Liver (tissue), 9 donors: Measurements from ENCODE around the gene LRMDA. TPM values are rescaled to one million over a fixed set of nuclear protein-coding genes. Genes with fewer than 3 reads are reported as not detected.

Experiments used
- DNase-seq: peaks from one replicate; pipeline ENCODE4 v3.0.0-alpha.2; 2017; ENCODE audit warnings: low spot score
- H3K27ac ChIP-seq, 2 donors: one replicate each; pipeline ENCODE4 v1.7.0; 2013; ENCODE audit warnings: inconsistent platforms in 2 of 2, low read length in 2 of 2, control low read depth in 1 of 2, low read depth in 1 of 2, mild to moderate bottlenecking in 1 of 2
- H3K27me3 ChIP-seq, 4 donors: one replicate each; pipeline versions ENCODE4 v1.6.1 to v1.7.0; 2013; ENCODE audit warnings: low read length in 3 of 4, inconsistent platforms in 1 of 4, mild to moderate bottlenecking in 1 of 4, moderate library complexity in 1 of 4; ENCODE audit not compliant: control insufficient read depth in 4 of 4, insufficient read depth in 4 of 4
- H3K36me3 ChIP-seq, 4 donors: one replicate each; pipeline versions ENCODE4 v1.6.1 to v1.7.0; 2013; ENCODE audit warnings: low read length in 3 of 4, mild to moderate bottlenecking in 3 of 4, low read depth in 1 of 4, moderate library complexity in 1 of 4; ENCODE audit not compliant: control insufficient read depth in 4 of 4, insufficient read depth in 3 of 4
- H3K4me1 ChIP-seq, 4 donors: one replicate each; pipeline versions ENCODE4 v1.6.1 to v1.7.0; 2013; ENCODE audit warnings: low read length in 3 of 4, mild to moderate bottlenecking in 3 of 4, moderate library complexity in 1 of 4; ENCODE audit not compliant: control insufficient read depth in 4 of 4, insufficient read depth in 4 of 4
- H3K4me3 ChIP-seq, 3 donors: one replicate each; pipeline versions ENCODE4 v1.6.1 to v1.7.0; 2013; ENCODE audit warnings: low read length in 3 of 3, control low read depth in 1 of 3, low read depth in 1 of 3, mild to moderate bottlenecking in 1 of 3
- H3K9ac ChIP-seq, 2 donors: one replicate each; pipeline ENCODE4 v1.7.0; 2013; ENCODE audit warnings: low read length in 2 of 2, mild to moderate bottlenecking in 2 of 2, moderate library complexity in 2 of 2, control low read depth in 1 of 2, low read depth in 1 of 2
- H3K9me3 ChIP-seq, 4 donors: one replicate each; pipeline versions ENCODE4 v1.6.1 to v1.7.0; 2013; ENCODE audit warnings: low read length in 3 of 4; ENCODE audit not compliant: control insufficient read depth in 4 of 4
- ATF3 ChIP-seq: IDR thresholded peaks from 2 replicates; pipeline ENCODE4 v1.6.1; 2016; ENCODE audit warnings: antibody characterized with exemption
- CTCF ChIP-seq: fragments of 150-350 bp; IDR thresholded peaks from 2 replicates; pipeline ENCODE4 v1.5.1; 2017; ENCODE audit warnings: improper control_type of control experiment, low read depth, low read length; ENCODE audit not compliant: missing input control
- EGR1 ChIP-seq, 2 donors: IDR thresholded peaks; 2 replicates each; pipeline ENCODE4 v1.6.1; 2016 to 2018; ENCODE audit warnings: antibody characterized with exemption in 2 of 2, low read depth in 2 of 2
- FOXA1 ChIP-seq: IDR thresholded peaks from 2 replicates; pipeline ENCODE4 v1.6.1; 2016; ENCODE audit warnings: antibody characterized with exemption
- FOXA2 ChIP-seq: IDR thresholded peaks from 2 replicates; pipeline ENCODE4 v1.6.1; 2016; ENCODE audit warnings: antibody characterized with exemption
- GABPA ChIP-seq, 2 donors: IDR thresholded peaks in 1 of 2; conservative IDR thresholded peaks in 1 of 2; 2 replicates each; pipeline ENCODE4 v1.6.1; 2016; ENCODE audit warnings: antibody characterized with exemption in 2 of 2, mild to moderate bottlenecking in 1 of 2, moderate library complexity in 1 of 2
- HNF4A ChIP-seq, 2 donors: conservative IDR thresholded peaks; 2 replicates each; pipeline ENCODE4 v1.6.1; 2016; ENCODE audit warnings: antibody characterized with exemption in 2 of 2, mild to moderate bottlenecking in 2 of 2
- HNF4G ChIP-seq: IDR thresholded peaks from 2 replicates; pipeline ENCODE4 v1.6.1; 2016; ENCODE audit warnings: antibody characterized with exemption
- JUND ChIP-seq, 2 donors: IDR thresholded peaks; 2 replicates each; pipeline ENCODE4 v1.6.1; 2016; ENCODE audit warnings: antibody characterized with exemption in 2 of 2
- MAX ChIP-seq: IDR thresholded peaks from 2 replicates; pipeline ENCODE4 v1.6.1; 2016; ENCODE audit warnings: antibody characterized with exemption
- NR2F2 ChIP-seq: IDR thresholded peaks from 2 replicates; pipeline ENCODE4 v1.6.1; 2016; ENCODE audit warnings: antibody characterized with exemption
- RAD21 ChIP-seq, 2 donors: IDR thresholded peaks; 2 replicates each; pipeline ENCODE4 v1.6.1; 2016; ENCODE audit warnings: antibody characterized with exemption in 2 of 2, mild to moderate bottlenecking in 2 of 2
- RXRA ChIP-seq, 2 donors: IDR thresholded peaks; 2 replicates each; pipeline ENCODE4 v1.6.1; 2017 to 2018; ENCODE audit warnings: antibody characterized with exemption in 2 of 2, mild to moderate bottlenecking in 1 of 2
- SP1 ChIP-seq: IDR thresholded peaks from 2 replicates; pipeline ENCODE4 v1.6.1; 2018; ENCODE audit warnings: antibody characterized with exemption, mild to moderate bottlenecking
- TAF1 ChIP-seq: conservative IDR thresholded peaks from 2 replicates; pipeline ENCODE4 v1.6.1; 2016; ENCODE audit warnings: antibody characterized with exemption, mild to moderate bottlenecking
- YY1 ChIP-seq: IDR thresholded peaks from 2 replicates; pipeline ENCODE4 v1.6.1; 2016; ENCODE audit warnings: antibody characterized with exemption, mild to moderate bottlenecking
- ZBTB33 ChIP-seq: IDR thresholded peaks from 2 replicates; pipeline ENCODE4 v1.6.1; 2016; ENCODE audit warnings: antibody characterized with exemption
- WGBS: extraction: QIAGEN DNeasy Blood & Tissue Kit; methylation state at CpG from one replicate; pipeline ENCODE4 v1.1.7; 2013; 5-methylcytosine and 5-hydroxymethylcytosine counted together
- polyA plus RNA-seq, 2 donors: library from polyadenylated mRNA; stranded (reverse) in 1 of 2; unstranded in 1 of 2; fragments of 200-250 nt in 1 of 2; fragments of >200 nt in 1 of 2; fragmentation: Nextera tagmentation in 1 of 2; extraction: Ambion mirVana in 1 of 2; gene quantifications; one replicate each; pipeline versions ENCODE4 v1.2.1 to v1.2.3, GENCODE V29; 2013 to 2015
- total RNA-seq, 2 donors: library from RNA; depleted of rRNA; stranded (reverse); fragments of >200 nt; gene quantifications; one replicate each; pipeline ENCODE4 v1.2.3, GENCODE V29; 2014
- TF ChIP-seq, protein P1 (sequence below): IDR thresholded peaks from 2 replicates; pipeline ENCODE4 v1.6.1; 2016; ENCODE audit warnings: antibody characterized with exemption, mild to moderate bottlenecking
- donor health status: healthy.
- donor health status: healthy.
- donor health status: healthy.
- donor health status: healthy.
- donor health status: healthy.

The LRMDA gene
- total and polyA plus RNA-seq, 4 donors: 7.9 to 15.8 (median 11.3) TPM

DNA sequence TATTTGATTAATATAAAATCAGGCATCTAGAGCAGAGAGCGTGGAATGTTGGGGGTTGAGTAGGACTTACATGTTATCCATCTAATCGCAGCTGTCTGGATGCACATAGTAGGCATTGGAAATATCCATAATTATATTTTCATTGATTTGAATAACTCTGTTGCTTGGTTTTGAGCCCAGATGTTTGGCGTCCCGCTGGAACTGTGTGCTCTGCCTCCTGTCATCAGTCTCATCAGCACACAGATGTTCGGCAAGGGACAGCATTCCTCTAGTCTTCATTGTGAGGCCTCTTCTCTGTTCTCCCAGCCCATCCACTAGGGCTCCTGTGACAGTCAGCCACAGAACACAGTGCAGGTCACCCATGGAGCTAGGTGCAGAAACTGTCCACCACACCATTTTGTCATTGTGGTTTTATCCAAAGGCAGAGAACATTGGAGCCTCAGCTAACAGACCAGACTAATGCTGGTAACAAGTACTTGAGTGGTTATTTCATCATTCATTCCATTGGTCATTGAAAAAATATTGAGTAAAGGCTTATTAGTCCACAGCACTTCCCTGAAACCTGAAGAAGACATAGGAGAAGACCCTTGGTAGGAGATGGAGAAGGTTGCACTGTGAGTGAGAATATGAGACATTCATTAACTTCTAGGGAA lies 927.4 kb downstream of the LRMDA start (continued):
- no peak for TF ChIP-seq ZBTB33

DNA sequence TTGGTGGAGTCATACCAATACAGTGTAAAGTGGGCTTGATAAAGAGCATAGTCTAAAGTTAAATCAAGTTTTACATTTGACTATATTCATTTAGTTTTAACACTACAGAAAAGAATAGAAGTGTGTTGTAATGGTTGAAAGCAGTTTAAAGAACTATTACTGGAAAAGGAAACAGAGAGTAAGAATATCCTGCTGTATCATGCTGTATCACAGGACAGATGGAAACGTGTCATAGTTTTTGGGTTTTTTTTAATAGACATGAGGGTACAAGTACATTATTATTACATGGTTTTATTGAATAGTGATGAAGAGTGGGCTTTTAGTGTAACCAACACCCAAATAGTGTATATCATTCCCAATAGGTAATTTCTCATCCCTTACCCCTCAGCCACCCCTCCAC lies 944.3 kb downstream of the LRMDA start:
- Histone ChIP-seq H3K27me3 (no peaks in the 10 kb centered on the region), H3K4me3 (no peak overlapping the region), H3K27ac (no peak overlapping the region), H3K9me3 (no peaks in the 10 kb centered on the region), H3K9ac (no peak overlapping the region), H3K4me1 (no peaks in the 10 kb centered on the region), H3K36me3 (peaks cover 0 to 2% (median 0%) of the 10 kb centered on the region in 4 donors)
- WGBS: 91% methylated on average over 1 of the region's 1 CpG
- no peak for TF ChIP-seq SP1
- TF ChIP-seq YY1: no peak
- TF ChIP-seq RAD21 (IDR thresholded peaks at IDR 0.05): no peak
- TF ChIP-seq ATF3: no peak
- TF ChIP-seq MAX: no peak
- TF ChIP-seq FOXA2: no peak
- no peak for TF ChIP-seq HNF4A (conservative IDR thresholded peaks at IDR 0.05)
- TF ChIP-seq EGR1 (IDR thresholded peaks at IDR 0.05; ENCODE audit: low read depth in 2 of 2): no peak
- TF ChIP-seq JUND (IDR thresholded peaks at IDR 0.05): no peak
- DNase-seq: no peak

DNA sequence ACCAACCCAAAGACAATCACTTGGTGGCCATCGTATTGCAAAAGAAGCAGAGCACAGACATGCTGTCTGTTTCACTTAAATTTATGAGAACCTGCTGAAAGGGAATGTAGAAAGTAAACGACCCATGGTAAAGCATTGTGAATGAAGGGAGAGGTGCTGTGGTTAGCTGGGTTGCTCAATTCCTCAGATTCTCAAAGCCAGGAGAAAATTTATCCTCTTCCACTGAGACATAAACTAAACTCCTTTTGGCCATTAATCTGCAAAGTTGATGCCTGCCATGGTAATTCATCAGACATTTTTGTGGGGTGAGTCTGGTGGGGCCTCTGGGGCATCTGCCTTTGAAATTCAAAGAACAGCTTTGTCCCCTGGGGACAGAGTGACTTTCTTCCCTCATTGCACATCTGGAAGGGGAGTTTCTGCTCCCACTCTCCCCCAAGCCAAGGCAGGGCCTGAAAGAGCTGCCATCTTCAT lies 951.0 kb downstream of the LRMDA start:
- Histone ChIP-seq H3K27ac (no peak overlapping the region), H3K27me3 (no peaks in the 10 kb centered on the region), H3K4me1 (no peaks in the 10 kb centered on the region), H3K36me3 (no peaks in the 10 kb centered on the region), H3K9ac (no peak overlapping the region), H3K4me3 (no peak overlapping the region), H3K9me3 (no peaks in the 10 kb centered on the region)
- no peak for DNase-seq
- TF ChIP-seq RAD21 (IDR thresholded peaks at IDR 0.05) (no peak), CTCF (no peak), ZBTB33 (no peak), JUND (IDR thresholded peaks at IDR 0.05) (no peak), HNF4G (no peak), SP1 (no peak), EGR1 (IDR thresholded peaks at IDR 0.05; ENCODE audit: low read depth in 2 of 2) (no peak), YY1 (no peak), HNF4A (conservative IDR thresholded peaks at IDR 0.05) (no peak), NR2F2 (no peak), FOXA1 (no peak), TAF1 (no peak), ATF3 (no peak), GABPA (IDR thresholded peaks at IDR 0.05 in 1 of 2, conservative IDR thresholded peaks at IDR 0.05 in 1 of 2) (no peak), FOXA2 (no peak), RXRA (IDR thresholded peaks at IDR 0.05) (no peak), MAX (no peak)
- TF ChIP-seq, protein P1, sequence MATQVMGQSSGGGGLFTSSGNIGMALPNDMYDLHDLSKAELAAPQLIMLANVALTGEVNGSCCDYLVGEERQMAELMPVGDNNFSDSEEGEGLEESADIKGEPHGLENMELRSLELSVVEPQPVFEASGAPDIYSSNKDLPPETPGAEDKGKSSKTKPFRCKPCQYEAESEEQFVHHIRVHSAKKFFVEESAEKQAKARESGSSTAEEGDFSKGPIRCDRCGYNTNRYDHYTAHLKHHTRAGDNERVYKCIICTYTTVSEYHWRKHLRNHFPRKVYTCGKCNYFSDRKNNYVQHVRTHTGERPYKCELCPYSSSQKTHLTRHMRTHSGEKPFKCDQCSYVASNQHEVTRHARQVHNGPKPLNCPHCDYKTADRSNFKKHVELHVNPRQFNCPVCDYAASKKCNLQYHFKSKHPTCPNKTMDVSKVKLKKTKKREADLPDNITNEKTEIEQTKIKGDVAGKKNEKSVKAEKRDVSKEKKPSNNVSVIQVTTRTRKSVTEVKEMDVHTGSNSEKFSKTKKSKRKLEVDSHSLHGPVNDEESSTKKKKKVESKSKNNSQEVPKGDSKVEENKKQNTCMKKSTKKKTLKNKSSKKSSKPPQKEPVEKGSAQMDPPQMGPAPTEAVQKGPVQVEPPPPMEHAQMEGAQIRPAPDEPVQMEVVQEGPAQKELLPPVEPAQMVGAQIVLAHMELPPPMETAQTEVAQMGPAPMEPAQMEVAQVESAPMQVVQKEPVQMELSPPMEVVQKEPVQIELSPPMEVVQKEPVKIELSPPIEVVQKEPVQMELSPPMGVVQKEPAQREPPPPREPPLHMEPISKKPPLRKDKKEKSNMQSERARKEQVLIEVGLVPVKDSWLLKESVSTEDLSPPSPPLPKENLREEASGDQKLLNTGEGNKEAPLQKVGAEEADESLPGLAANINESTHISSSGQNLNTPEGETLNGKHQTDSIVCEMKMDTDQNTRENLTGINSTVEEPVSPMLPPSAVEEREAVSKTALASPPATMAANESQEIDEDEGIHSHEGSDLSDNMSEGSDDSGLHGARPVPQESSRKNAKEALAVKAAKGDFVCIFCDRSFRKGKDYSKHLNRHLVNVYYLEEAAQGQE: no peak
- WGBS: 89% methylated on average over 2 of the region's 2 CpGs
